Upper lobe of left lung (tissue), 6 donors: ENCODE results near the gene MESP2. TPM values are rescaled to one million over a fixed set of nuclear protein-coding genes. Genes with fewer than 3 reads are reported as not detected.

ENCODE experiments used
- ATAC-seq, 2 donors: fragments of 200-7000 bp; cut with Tn5 transposase; one replicate each; pipeline ENCODE4 v1.9.1; 2022; ENCODE audit warnings: mild to moderate bottlenecking in 2 of 2, moderate library complexity in 2 of 2; ENCODE audit not compliant: low FRiP score in 2 of 2
- DNase-seq, 2 donors: peaks; one replicate each; pipeline ENCODE4 v3.0.0-alpha.2; 2019 to 2020
- H3K27ac ChIP-seq, 4 donors: fragments of 200-600 bp; sonication (generic); one replicate each; pipeline ENCODE4 v1.5.1; 2016 to 2019
- H3K27me3 ChIP-seq, 4 donors: fragments of 200-600 bp; sonication (generic); one replicate each; pipeline ENCODE4 v1.5.1; 2017 to 2019
- H3K36me3 ChIP-seq, 4 donors: fragments of 200-600 bp; sonication (generic); one replicate each; pipeline ENCODE4 v1.5.1; 2016 to 2019
- H3K4me1 ChIP-seq, 4 donors: fragments of 200-600 bp; sonication (generic); one replicate each; pipeline ENCODE4 v1.5.1; 2018 to 2019
- H3K4me3 ChIP-seq, 4 donors: fragments of 200-600 bp; sonication (generic); one replicate each; pipeline ENCODE4 v1.5.1; 2017 to 2019; ENCODE audit warnings: mild to moderate bottlenecking in 2 of 4, moderate library complexity in 1 of 4
- H3K9me3 ChIP-seq, 4 donors: fragments of 200-600 bp; sonication (generic); one replicate each; pipeline ENCODE4 v1.5.1; 2018 to 2019
- EP300 ChIP-seq, 4 donors: sonication (generic); formaldehyde crosslinking; IDR thresholded peaks; one replicate each; pipeline ENCODE4 v1.5.1; 2017; ENCODE audit warnings: antibody characterized with exemption in 4 of 4, control low read depth in 2 of 4
- POLR2A ChIP-seq, 4 donors: fragments of 450-650 bp; IDR thresholded peaks; one replicate each; pipeline ENCODE4 v1.5.1; 2016 to 2017; ENCODE audit warnings: antibody characterized with exemption in 4 of 4, mild to moderate bottlenecking in 2 of 4
- POLR2AphosphoS5 ChIP-seq, 2 donors: sonication (generic); formaldehyde crosslinking; IDR thresholded peaks; one replicate each; pipeline ENCODE4 v1.5.1; 2017; ENCODE audit warnings: antibody characterized with exemption in 2 of 2
- WGBS, 2 donors: methylation state at CpG; one replicate each; pipeline ENCODE4 v1.1.5; 2017 to 2018; 5-methylcytosine and 5-hydroxymethylcytosine counted together
- total RNA-seq, 6 donors: library from RNA; depleted of rRNA in 4 of 6; stranded (reverse); fragments of >200 nt in 4 of 6; gene quantifications; one replicate each; pipeline versions ENCODE4 v1.1.0 to v1.2.1, GENCODE V29; 2016 to 2021
- TF ChIP-seq, protein P1 (sequence below), 6 experiments: fragments of 450-650 bp in 4 of 6; fragments of 200-600 bp in 2 of 6; sonication (generic) in 2 of 6; IDR thresholded peaks; one replicate each; pipeline ENCODE4 v1.5.1; 2016 to 2019; ENCODE audit warnings: antibody characterized with exemption in 6 of 6
- donor health status: DM: no; HTN: no; CAD: no; lungs with moderate emphysema.
- donor health status: DM: no; HTN: yes; CAD: no; lungs with severe emphysema.

Gene MESP2
- total RNA-seq, 6 donors from 2014 or later, result 0.26 TPM; not detected in 5

DNA sequence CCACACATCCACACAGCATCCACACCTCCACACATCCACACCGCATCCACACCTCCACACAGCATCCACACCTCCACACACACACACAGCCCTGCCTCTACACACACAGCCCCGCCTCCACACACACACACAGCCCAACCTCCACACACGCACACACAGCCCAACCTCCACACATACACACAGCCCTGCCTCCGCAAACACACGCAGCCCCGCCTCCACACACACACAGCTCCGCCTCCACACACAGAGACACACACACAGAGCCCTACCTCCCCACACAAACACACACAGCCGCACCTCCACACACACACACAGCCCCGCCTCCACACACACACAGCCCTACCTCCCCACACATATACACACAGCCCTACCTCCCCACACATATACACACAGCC lies 29.7 kb upstream of the MESP2 start:
- DNase-seq (peak in 1 of 2 donors; percentile 67), ATAC-seq (no peak)
- TF ChIP-seq POLR2AphosphoS5 (IDR thresholded peaks at IDR 0.05) (no peak), POLR2A (IDR thresholded peaks at IDR 0.05) (no peak), EP300 (IDR thresholded peaks at IDR 0.05) (no peak)
- TF ChIP-seq, protein P1, sequence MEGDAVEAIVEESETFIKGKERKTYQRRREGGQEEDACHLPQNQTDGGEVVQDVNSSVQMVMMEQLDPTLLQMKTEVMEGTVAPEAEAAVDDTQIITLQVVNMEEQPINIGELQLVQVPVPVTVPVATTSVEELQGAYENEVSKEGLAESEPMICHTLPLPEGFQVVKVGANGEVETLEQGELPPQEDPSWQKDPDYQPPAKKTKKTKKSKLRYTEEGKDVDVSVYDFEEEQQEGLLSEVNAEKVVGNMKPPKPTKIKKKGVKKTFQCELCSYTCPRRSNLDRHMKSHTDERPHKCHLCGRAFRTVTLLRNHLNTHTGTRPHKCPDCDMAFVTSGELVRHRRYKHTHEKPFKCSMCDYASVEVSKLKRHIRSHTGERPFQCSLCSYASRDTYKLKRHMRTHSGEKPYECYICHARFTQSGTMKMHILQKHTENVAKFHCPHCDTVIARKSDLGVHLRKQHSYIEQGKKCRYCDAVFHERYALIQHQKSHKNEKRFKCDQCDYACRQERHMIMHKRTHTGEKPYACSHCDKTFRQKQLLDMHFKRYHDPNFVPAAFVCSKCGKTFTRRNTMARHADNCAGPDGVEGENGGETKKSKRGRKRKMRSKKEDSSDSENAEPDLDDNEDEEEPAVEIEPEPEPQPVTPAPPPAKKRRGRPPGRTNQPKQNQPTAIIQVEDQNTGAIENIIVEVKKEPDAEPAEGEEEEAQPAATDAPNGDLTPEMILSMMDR (IDR thresholded peaks at IDR 0.05), result no peak

DNA sequence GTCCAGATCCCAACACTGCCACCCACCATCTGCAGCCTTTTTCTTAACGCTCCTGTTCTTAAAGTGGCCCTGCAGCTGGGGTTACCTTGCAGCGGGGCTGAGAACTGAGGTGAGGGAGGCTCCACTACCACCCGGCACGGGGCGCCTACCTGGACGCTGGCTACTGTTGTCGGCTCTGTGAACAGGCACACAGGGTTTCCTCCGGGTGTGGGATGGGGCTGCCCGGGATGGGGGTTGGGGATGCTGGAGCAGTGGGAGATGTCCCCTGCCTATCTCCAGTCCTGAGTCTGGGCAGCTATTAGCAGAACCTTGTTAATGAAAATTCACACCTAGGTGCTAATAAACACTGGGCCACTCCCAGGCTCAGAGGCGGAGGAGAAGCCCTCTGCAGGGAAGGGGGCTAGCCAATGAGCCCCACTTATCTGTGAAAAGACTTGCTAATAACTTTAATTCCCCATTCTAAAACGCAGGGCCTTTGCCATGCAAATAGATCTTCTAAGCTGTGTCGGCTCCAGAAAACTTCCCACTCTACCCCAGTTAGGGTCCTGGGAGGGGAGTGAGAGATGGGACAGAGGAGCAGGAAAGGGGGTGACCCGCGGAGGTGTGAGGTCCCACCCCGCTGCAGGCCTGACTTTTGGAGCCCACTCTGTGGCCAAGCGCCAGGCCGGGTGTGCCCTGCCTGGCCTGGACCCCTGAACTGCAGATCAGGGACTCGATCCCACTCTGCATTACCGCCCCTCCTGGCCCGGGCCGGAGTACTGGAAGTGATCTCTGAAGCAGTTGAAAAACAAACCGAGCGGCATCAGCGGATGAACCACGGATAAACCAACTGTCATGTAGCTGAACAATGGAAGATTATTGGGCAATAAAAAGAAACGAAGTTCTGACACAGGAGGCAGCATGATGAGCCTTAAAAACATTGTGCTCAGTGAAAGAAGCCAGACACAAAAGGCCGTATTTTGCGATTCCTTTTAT lies 28.1 kb upstream of the MESP2 start:
- peaks cover 0 to 6% (median 0%) of the 10 kb centered on the region in 4 donors for H3K27me3 ChIP-seq
- no peaks in the 10 kb centered on the region for H3K9me3 ChIP-seq
- H3K27ac ChIP-seq, result no peak overlapping the region
- TF ChIP-seq EP300 (IDR thresholded peaks at IDR 0.05) (no peak), POLR2AphosphoS5 (IDR thresholded peaks at IDR 0.05) (no peak)
- H3K4me1 ChIP-seq, result peaks cover 13 to 25% (median 14%) of the 10 kb centered on the region in 4 donors
- ATAC-seq, result no peak
- no peaks in the 10 kb centered on the region for H3K36me3 ChIP-seq
- DNase-seq, result peak in 1 of 2 donors; percentile 52
- H3K4me3 ChIP-seq, result no peak overlapping the region
- 68 to 77% methylated on average over 20 to 28 of the region's 28 CpGs for WGBS, 2 donors

More for the DNA sequence above, 29.7 kb upstream of the MESP2 start:
- peaks cover 12 to 17% (median 13%) of the 10 kb centered on the region in 4 donors for H3K4me1 ChIP-seq
- no peak overlapping the region for H3K27ac ChIP-seq
- H3K36me3 ChIP-seq, result no peaks in the 10 kb centered on the region
- peaks cover 0 to 6% (median 0%) of the 10 kb centered on the region in 4 donors for H3K27me3 ChIP-seq
- H3K9me3 ChIP-seq, result no peaks in the 10 kb centered on the region
- WGBS, 2 donors, result 83 to 88% methylated on average over 9 of the region's 9 CpGs
- H3K4me3 ChIP-seq, result no peak overlapping the region

DNA sequence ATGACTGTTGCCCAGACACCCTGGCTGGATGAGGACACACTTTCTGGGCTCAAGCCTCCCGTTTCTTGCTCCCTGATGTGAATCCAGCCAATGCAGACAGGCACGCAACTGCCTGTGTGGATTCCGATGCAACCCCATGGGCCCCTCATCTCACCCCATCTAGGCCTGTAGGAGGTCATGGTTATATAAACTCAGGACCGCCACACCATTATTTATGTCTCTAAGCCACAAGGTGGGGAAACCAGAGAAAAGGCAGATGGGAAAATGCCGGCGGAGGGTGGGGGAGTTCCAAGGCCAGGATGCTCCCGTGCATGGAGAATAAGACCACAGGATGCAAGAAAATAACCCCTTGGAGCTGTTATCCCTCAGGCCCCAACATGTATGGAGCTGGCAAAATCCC lies 27.1 kb upstream of the MESP2 start:
- Histone ChIP-seq H3K27me3 (peaks cover 0 to 6% (median 0%) of the 10 kb centered on the region in 4 donors), H3K4me3 (no peak overlapping the region), H3K9me3 (no peaks in the 10 kb centered on the region), H3K27ac (no peak overlapping the region), H3K4me1 (peaks cover 13 to 25% (median 14%) of the 10 kb centered on the region in 4 donors), H3K36me3 (no peaks in the 10 kb centered on the region)
- DNase-seq, result no peak
- no peak for TF ChIP-seq POLR2A (IDR thresholded peaks at IDR 0.05)
- TF ChIP-seq, protein P1 (IDR thresholded peaks at IDR 0.05), result no peak
- no peak for TF ChIP-seq EP300 (IDR thresholded peaks at IDR 0.05)
- no peak for TF ChIP-seq POLR2AphosphoS5 (IDR thresholded peaks at IDR 0.05)
- 87 to 90% methylated on average over 7 of the region's 7 CpGs for WGBS, 2 donors
- ATAC-seq, result no peak

DNA sequence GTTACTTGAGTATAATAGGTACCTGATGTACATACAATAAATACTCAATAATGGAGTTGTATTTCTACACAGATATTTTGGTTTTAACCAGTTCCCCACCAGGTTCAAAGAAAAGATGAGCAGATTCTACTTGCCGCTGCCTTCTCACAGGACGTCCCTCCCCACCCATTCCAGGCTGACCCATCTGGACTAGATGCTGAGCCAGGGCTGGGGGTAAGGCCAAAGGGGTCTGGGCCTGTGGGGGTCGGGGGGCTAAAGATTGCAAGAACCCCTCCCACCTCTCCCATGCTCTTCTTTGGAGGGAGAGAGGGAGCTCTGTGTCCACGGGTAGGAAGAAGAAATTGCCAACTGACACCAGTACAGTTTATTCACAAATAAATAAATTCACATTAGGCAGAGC lies 26.6 kb upstream of the MESP2 start:
- ATAC-seq (no peak), DNase-seq (no peak)
- Histone ChIP-seq H3K4me1 (peaks cover 13 to 25% (median 14%) of the 10 kb centered on the region in 4 donors), H3K36me3 (no peaks in the 10 kb centered on the region), H3K27me3 (peaks cover 0 to 6% (median 0%) of the 10 kb centered on the region in 4 donors), H3K27ac (no peak overlapping the region), H3K4me3 (peak overlapping the region in 2 of 4 donors; percentile 62 to 71), H3K9me3 (no peaks in the 10 kb centered on the region)
- WGBS, 2 donors, result 63 to 70% methylated on average over 4 of the region's 4 CpGs
- TF ChIP-seq POLR2AphosphoS5 (IDR thresholded peaks at IDR 0.05) (no peak), POLR2A (IDR thresholded peaks at IDR 0.05) (no peak), EP300 (IDR thresholded peaks at IDR 0.05) (no peak)
- TF ChIP-seq, protein P1 (IDR thresholded peaks at IDR 0.05), result no peak

DNA sequence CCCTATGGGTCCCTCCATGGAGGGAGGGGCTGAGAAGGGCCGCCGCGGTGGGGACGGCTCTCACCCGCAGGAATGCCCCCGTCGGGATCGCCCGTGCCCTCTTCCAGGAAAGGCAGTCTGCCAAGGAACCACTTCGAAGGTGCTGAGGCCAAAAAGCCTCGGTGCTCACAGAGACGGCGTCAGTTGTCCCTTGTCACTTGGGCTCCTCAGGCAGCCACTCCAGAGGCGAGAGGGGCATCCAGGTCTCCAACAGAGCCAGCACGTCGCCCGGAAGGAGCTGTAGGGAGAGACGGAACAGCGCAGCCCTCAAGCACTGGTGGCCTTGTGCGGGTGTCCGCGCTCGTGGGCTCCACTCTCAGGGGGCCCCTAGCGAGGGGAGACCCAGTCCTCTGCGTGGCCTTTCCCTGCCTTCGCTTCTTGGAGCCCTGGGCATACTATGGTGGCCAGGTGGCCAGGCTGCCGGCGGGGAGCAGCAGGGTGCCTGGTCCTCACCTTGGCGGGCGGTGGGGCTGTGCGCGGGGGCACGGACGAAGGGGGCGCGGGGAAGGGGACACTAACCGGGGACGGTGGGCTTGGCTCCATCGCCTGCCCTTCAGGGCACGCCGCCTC lies 26.1 kb upstream of the MESP2 start:
- Histone ChIP-seq H3K27me3 (peaks cover 0 to 6% (median 0%) of the 10 kb centered on the region in 4 donors), H3K27ac (peak overlapping the region in 3 of 4 donors; percentile 23 to 79 (median 46)), H3K4me1 (peaks cover 13 to 25% (median 14%) of the 10 kb centered on the region in 4 donors), H3K4me3 (peak overlapping the region; percentile 26 to 81 (median 66)), H3K36me3 (no peaks in the 10 kb centered on the region), H3K9me3 (no peaks in the 10 kb centered on the region)
- ATAC-seq (peak in 1 of 2 donors; percentile 27), DNase-seq (peak; percentile 34 to 68)
- TF ChIP-seq, protein P1 (IDR thresholded peaks at IDR 0.05), result no peak
- TF ChIP-seq POLR2AphosphoS5 (IDR thresholded peaks at IDR 0.05) (no peak), EP300 (IDR thresholded peaks at IDR 0.05) (no peak), POLR2A (IDR thresholded peaks at IDR 0.05) (no peak)
- 13 to 17% methylated on average over 9 to 24 of the region's 41 CpGs for WGBS, 2 donors
